K562 (cell line): ENCODE measurements around the gene SETMAR. TPM values are rescaled to one million over a fixed set of nuclear protein-coding genes. Genes with fewer than 3 reads are reported as not detected.

ENCODE experiments used
- AFF4 ChIP-seq: sonication (generic); formaldehyde crosslinking; IDR thresholded peaks from 2 replicates; pipeline ENCODE4 v1.8.0; 2023; ENCODE audit warnings: mild to moderate bottlenecking, missing genetic modification reagents
- ARID2 ChIP-seq: fragments of 450-650 bp; IDR thresholded peaks from 2 replicates; pipeline ENCODE4 v1.6.1; 2017; ENCODE audit warnings: antibody characterized with exemption, mild to moderate bottlenecking
- CAMTA2 ChIP-seq: fragments of 250-450 bp; sonication (Bioruptor Pico); conservative IDR thresholded peaks from 2 replicates; pipeline ENCODE4 v1.5.1; 2022
- CGGBP1 ChIP-seq: fragments of 250-450 bp; sonication (Bioruptor Pico); IDR thresholded peaks from 2 replicates; pipeline ENCODE4 v1.9.0; 2021; ENCODE audit warnings: mild to moderate bottlenecking
- E2F5 ChIP-seq: sonication (generic); formaldehyde crosslinking; IDR thresholded peaks from 2 replicates; pipeline ENCODE4 v1.8.0; 2022; ENCODE audit warnings: mild to moderate bottlenecking, missing genetic modification reagents
- ERF ChIP-seq: fragments of 450-650 bp; formaldehyde crosslinking; IDR thresholded peaks from 2 replicates; pipeline ENCODE4 v1.4.0; 2020; ENCODE audit warnings: mild to moderate bottlenecking, mixed read lengths
- YBX1 ChIP-seq: fragments of 450-650 bp; IDR thresholded peaks from 2 replicates; pipeline ENCODE4 v1.7.1; 2016; ENCODE audit warnings: mild to moderate bottlenecking
- ZNF12 ChIP-seq: sonication (generic); formaldehyde crosslinking; IDR thresholded peaks from 2 replicates; pipeline ENCODE4 v1.4.0; 2020; ENCODE audit warnings: mild to moderate bottlenecking, missing genetic modification reagents
- ZNF699 ChIP-seq: fragments of 250-450 bp; sonication (Bioruptor Pico); IDR thresholded peaks from 2 replicates; pipeline ENCODE4 v1.8.0; 2021; ENCODE audit warnings: mild to moderate bottlenecking, moderate library complexity; ENCODE audit not compliant: insufficient replicate concordance
- polyA plus RNA-seq, 8 experiments: library from polyadenylated mRNA; depleted of rRNA in 4 of 8; stranded (reverse) in 5 of 8; unstranded in 3 of 8; fragments of >200 nt; fragmentation: Nextera tagmentation in 2 of 8; fragmentation: Illumina TruSeq in 1 of 8; extraction: Ambion mirVana in 2 of 8; extraction: Trizol in 1 of 8; gene quantifications; 2 replicates each; pipeline versions ENCODE4 v1.2.1 to v1.2.3, GENCODE V29; 2011 to 2014; ENCODE audit warnings: inconsistent platforms in 1 of 8, missing spikeins in 1 of 8
- total RNA-seq, 7 experiments: library from RNA; depleted of rRNA in 6 of 7; stranded (reverse); fragments of >200 nt in 6 of 7; fragmentation: Illumina TruSeq in 2 of 7; extraction: Trizol in 2 of 7; gene quantifications; 2 replicates each; pipeline versions ENCODE4 v1.2.1 to v1.2.3, GENCODE V29; 2011 to 2021; ENCODE audit warnings: low replicate concordance in 1 of 7
- TF ChIP-seq, protein P1 (sequence below): fragments of 200-600 bp; sonication (generic); IDR thresholded peaks from one replicate; pipeline ENCODE4 v1.6.1; 2012; ENCODE audit warnings: mild to moderate bottlenecking, low read depth, low read length, inconsistent platforms

The SETMAR gene
- total and polyA plus RNA-seq, 9 of the 15 experiments (the other 6 are each of a cell fraction or from before 2014, with no cell fraction given), result 5.5 to 25.1 (median 18.2) TPM

DNA sequence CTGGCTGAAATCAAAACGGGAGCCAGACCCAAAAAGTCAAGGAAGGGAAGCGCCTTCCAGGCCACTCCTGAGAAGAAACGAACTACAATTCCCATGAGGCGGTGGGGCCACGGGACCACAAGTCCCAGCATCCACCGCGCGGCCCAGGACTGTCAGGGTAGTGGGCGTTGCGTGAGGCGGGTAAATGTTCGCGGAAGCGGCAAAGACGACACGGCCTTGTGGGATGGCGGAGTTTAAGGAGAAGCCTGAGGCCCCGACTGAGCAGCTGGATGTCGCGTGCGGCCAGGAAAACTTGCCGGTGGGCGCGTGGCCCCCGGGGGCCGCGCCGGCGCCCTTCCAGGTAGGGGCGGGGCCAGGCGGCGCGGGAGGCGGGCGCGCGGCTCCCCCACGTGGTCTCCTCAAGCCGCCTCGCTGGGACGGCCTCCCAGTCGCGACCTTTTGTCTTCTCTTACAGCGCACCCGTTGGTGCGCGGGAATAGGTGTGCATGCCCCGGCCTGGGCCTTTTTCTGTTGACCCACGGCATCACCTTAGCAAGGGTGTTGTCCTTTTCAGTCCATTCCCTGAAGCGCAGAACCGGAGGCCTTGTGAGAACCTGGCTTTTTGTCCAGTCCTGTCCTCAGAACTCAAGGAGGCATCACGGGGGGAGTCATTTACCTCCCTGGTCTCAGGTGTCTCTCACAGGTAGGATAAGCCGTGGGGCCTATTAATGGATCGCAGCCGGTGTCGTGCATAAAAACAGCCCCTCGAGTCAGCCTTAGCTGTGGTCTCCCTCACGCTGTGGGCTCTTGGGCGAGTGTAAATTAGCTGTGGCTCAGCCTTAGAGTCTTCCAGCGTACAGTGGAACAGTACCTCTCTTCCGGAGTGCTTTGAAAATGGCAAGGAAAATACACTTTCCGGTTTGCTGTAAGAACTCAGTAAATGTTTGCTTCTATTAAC lies at the start of gene SETMAR (continued):
- TF ChIP-seq AFF4 (CRISPR knock-in tag) (peak; percentile 83; the same call in 1 of the 2 replicates), ERF (0 out of 2 replicates have a peak, but pooled peaks have one; percentile 59), YBX1 (no peak), ZNF12 (CRISPR knock-in tag) (no peak), ZNF699 (CRISPR knock-in tag) (no peak), E2F5 (no peak), CGGBP1 (no peak), ARID2 (no peak), CAMTA2 (CRISPR knock-in tag) (no peak; the same call in 1 of the 2 replicates)
- TF ChIP-seq, protein P1, sequence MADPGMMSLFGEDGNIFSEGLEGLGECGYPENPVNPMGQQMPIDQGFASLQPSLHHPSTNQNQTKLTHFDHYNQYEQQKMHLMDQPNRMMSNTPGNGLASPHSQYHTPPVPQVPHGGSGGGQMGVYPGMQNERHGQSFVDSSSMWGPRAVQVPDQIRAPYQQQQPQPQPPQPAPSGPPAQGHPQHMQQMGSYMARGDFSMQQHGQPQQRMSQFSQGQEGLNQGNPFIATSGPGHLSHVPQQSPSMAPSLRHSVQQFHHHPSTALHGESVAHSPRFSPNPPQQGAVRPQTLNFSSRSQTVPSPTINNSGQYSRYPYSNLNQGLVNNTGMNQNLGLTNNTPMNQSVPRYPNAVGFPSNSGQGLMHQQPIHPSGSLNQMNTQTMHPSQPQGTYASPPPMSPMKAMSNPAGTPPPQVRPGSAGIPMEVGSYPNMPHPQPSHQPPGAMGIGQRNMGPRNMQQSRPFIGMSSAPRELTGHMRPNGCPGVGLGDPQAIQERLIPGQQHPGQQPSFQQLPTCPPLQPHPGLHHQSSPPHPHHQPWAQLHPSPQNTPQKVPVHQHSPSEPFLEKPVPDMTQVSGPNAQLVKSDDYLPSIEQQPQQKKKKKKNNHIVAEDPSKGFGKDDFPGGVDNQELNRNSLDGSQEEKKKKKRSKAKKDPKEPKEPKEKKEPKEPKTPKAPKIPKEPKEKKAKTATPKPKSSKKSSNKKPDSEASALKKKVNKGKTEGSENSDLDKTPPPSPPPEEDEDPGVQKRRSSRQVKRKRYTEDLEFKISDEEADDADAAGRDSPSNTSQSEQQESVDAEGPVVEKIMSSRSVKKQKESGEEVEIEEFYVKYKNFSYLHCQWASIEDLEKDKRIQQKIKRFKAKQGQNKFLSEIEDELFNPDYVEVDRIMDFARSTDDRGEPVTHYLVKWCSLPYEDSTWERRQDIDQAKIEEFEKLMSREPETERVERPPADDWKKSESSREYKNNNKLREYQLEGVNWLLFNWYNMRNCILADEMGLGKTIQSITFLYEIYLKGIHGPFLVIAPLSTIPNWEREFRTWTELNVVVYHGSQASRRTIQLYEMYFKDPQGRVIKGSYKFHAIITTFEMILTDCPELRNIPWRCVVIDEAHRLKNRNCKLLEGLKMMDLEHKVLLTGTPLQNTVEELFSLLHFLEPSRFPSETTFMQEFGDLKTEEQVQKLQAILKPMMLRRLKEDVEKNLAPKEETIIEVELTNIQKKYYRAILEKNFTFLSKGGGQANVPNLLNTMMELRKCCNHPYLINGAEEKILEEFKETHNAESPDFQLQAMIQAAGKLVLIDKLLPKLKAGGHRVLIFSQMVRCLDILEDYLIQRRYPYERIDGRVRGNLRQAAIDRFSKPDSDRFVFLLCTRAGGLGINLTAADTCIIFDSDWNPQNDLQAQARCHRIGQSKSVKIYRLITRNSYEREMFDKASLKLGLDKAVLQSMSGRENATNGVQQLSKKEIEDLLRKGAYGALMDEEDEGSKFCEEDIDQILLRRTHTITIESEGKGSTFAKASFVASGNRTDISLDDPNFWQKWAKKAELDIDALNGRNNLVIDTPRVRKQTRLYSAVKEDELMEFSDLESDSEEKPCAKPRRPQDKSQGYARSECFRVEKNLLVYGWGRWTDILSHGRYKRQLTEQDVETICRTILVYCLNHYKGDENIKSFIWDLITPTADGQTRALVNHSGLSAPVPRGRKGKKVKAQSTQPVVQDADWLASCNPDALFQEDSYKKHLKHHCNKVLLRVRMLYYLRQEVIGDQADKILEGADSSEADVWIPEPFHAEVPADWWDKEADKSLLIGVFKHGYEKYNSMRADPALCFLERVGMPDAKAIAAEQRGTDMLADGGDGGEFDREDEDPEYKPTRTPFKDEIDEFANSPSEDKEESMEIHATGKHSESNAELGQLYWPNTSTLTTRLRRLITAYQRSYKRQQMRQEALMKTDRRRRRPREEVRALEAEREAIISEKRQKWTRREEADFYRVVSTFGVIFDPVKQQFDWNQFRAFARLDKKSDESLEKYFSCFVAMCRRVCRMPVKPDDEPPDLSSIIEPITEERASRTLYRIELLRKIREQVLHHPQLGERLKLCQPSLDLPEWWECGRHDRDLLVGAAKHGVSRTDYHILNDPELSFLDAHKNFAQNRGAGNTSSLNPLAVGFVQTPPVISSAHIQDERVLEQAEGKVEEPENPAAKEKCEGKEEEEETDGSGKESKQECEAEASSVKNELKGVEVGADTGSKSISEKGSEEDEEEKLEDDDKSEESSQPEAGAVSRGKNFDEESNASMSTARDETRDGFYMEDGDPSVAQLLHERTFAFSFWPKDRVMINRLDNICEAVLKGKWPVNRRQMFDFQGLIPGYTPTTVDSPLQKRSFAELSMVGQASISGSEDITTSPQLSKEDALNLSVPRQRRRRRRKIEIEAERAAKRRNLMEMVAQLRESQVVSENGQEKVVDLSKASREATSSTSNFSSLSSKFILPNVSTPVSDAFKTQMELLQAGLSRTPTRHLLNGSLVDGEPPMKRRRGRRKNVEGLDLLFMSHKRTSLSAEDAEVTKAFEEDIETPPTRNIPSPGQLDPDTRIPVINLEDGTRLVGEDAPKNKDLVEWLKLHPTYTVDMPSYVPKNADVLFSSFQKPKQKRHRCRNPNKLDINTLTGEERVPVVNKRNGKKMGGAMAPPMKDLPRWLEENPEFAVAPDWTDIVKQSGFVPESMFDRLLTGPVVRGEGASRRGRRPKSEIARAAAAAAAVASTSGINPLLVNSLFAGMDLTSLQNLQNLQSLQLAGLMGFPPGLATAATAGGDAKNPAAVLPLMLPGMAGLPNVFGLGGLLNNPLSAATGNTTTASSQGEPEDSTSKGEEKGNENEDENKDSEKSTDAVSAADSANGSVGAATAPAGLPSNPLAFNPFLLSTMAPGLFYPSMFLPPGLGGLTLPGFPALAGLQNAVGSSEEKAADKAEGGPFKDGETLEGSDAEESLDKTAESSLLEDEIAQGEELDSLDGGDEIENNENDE, result no peak
